ENCODE data around the gene MON1B.

DNA sequence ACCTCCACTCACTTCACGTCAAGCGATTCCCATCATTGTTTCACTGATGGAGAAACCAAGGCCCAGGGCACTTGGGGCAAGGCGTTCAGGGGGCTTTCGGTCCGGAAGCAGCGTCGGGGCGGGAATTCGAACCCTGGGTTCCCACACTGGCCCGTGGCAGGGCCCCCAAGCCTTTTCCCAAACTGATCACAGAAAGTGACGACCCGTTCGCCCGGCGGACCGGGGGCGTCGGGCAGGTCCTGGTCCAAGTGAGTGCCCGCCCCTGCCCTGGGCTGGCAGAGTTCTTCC lies 856 bp upstream of the MON1B start:
- TF ChIP-seq PPARA (CRISPR knock-in tag; IDR thresholded peaks at IDR 0.05; ENCODE audit: borderline replicate concordance) (no peak), ZFP3 (CRISPR knock-in tag; IDR thresholded peaks at IDR 0.05) (no peak), PATZ1 (CRISPR knock-in tag; IDR thresholded peaks at IDR 0.05; ENCODE audit: borderline replicate concordance) (no peak), RARB (CRISPR knock-in tag; IDR thresholded peaks at IDR 0.05) (no peak), ZNF8 (CRISPR knock-in tag; IDR thresholded peaks at IDR 0.05) (no peak), ZNF565 (CRISPR knock-in tag; conservative IDR thresholded peaks at IDR 0.05; ENCODE audit: low read depth) (no peak), POU6F1 (CRISPR knock-in tag; IDR thresholded peaks at IDR 0.05; ENCODE audit: borderline replicate concordance, low read depth) (no peak), GLIS3 (CRISPR knock-in tag; IDR thresholded peaks at IDR 0.05) (no peak), ZNF70 (CRISPR knock-in tag; IDR thresholded peaks at IDR 0.05) (no peak), ZC3H10 (CRISPR knock-in tag; IDR thresholded peaks at IDR 0.05) (no peak), BACH2 (CRISPR knock-in tag; IDR thresholded peaks at IDR 0.05; ENCODE audit: borderline replicate concordance) (no peak)

All from SK-N-SH treated with all-trans-retinoic acid at 6 μM for 48 hours (cell line).